ENCODE data around the gene RELN.

DNA sequence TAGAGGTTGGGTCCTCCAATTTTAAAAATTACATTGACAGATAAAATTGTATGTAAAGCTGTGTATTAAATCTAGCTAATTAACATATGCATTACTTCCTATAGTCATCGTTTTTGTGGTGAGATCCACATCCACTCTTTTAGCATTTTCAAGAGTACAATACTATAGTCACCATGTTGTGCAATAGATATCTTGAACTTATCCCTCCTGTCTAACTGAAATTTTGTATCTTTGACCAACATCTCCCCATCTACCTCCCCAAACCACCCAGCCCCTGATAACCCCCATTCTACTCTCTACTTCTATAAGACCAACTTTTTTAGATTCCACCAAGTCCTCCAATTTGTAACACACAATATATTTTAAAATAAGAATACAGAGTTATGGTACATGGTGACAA lies 208.0 kb downstream of the RELN start:
- TF ChIP-seq, protein P1, sequence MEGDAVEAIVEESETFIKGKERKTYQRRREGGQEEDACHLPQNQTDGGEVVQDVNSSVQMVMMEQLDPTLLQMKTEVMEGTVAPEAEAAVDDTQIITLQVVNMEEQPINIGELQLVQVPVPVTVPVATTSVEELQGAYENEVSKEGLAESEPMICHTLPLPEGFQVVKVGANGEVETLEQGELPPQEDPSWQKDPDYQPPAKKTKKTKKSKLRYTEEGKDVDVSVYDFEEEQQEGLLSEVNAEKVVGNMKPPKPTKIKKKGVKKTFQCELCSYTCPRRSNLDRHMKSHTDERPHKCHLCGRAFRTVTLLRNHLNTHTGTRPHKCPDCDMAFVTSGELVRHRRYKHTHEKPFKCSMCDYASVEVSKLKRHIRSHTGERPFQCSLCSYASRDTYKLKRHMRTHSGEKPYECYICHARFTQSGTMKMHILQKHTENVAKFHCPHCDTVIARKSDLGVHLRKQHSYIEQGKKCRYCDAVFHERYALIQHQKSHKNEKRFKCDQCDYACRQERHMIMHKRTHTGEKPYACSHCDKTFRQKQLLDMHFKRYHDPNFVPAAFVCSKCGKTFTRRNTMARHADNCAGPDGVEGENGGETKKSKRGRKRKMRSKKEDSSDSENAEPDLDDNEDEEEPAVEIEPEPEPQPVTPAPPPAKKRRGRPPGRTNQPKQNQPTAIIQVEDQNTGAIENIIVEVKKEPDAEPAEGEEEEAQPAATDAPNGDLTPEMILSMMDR (IDR thresholded peaks at IDR 0.05): no peak
- TF ChIP-seq POLR2AphosphoS5 (IDR thresholded peaks at IDR 0.05): no peak

Measured in gastroesophageal sphincter (tissue), 3 donors.